Right ventricle myocardium superior (tissue), 1 donor: ENCODE measurements around the gene XXYLT1. TPM values are rescaled to one million over a fixed set of nuclear protein-coding genes. Genes with fewer than 3 reads are reported as not detected.

ENCODE experiments used
- ATAC-seq: fragments of 200-7000 bp; cut with Tn5 transposase; one replicate; pipeline ENCODE4 v1.9.1; 2020; ENCODE audit warnings: mild to moderate bottlenecking; ENCODE audit not compliant: poor library complexity
- DNase-seq: peaks from one replicate; pipeline ENCODE4 v3.0.0-alpha.2; 2020
- intact Hi-C: fragments of 100-400 bp; cut with DNase I; formaldehyde crosslinking; loops from one replicate; pipeline ENCODE4 v1.11.2; 2022
- total RNA-seq: library from RNA; stranded (reverse); fragmentation: NEBNext Ultra II Directional; extraction: Animal tissue kit (Norgen Biotek cat#: 25700); gene quantifications from one replicate; pipeline ENCODE4 v1.2.1, GENCODE V29; 2021
- donor health status: DM: no; HTN: yes; CAD: no; lungs with severe emphysema.

Gene XXYLT1
- total RNA-seq, 1 donor from 2014 or later: 2.6 TPM

DNA sequence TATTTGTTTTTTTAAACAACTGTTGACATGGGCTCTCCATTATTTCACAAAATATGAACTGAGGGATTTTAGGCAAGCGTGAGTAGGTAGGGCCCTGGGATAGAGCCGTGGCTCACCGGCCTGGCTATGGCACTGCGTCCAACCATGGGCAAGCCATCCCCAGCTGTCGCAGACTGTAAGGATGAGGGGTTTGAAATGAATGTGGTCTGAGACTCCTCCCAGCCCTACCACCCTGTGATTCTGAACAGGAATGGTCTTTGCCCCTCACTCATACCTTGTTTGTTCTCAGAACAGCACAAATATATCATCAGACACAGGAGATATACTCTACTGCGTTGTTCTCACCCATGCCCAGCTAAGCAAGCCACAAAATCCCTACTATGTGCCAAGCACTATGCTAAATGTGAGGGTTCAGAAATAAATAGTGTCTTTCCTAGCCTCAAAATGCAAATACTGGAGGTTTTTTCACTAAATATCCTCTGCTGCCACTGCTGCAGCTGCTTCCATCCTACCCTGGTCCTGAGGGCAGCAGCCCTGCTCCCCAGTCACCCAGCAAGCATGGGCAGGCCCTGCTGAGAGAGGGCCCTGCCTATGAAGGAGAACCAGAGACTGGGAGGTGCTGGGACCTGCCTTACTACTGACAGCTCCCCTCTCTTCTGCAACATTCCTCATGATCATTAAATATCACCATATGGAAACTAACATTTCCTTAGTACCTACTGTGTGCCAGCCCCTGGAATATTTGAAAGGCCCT lies 102.8 kb downstream of the XXYLT1 start:
- intact Hi-C loops: no loop called here
- ATAC-seq: no peak
- DNase-seq: no peak

DNA sequence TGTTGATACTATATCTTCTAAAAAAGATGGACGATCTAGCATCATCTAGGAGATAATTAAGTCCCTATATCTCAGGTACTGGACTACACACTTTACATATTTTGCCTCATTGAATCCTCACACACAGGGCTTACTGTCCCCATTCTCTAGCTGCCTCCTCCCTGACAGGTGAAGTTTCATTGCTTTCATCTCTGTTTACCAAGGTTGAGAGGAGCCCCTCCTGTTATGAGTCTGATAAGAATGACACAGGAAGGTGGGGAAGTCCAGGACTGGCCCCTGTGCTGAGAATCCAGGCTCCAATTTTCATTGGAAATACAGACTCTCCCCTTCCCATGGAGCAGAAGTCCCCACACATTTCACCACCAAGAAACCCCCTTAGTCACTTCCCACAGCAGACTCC lies 105.2 kb downstream of the XXYLT1 start:
- no peak for DNase-seq
- ATAC-seq: no peak
- intact Hi-C loops: no loop called here

DNA sequence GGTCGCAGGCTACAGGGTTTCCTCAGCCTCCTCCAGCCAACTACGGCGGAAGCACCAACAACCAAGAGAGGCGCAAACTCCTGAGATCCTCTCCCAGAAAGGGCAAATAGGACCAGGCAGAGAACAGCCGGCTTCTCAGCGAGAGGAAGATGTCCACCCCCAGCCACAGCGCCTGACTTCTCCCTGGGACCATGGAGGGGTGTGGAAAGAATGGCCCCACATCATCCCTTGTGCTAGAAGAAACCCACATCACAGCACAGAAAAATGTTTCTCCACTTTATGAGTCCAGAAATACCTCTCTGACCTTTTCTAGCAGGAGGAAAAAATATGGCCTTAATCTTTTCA lies 105.7 kb downstream of the XXYLT1 start:
- intact Hi-C loops: no loop called here
- no peak for DNase-seq
- no peak for ATAC-seq

DNA sequence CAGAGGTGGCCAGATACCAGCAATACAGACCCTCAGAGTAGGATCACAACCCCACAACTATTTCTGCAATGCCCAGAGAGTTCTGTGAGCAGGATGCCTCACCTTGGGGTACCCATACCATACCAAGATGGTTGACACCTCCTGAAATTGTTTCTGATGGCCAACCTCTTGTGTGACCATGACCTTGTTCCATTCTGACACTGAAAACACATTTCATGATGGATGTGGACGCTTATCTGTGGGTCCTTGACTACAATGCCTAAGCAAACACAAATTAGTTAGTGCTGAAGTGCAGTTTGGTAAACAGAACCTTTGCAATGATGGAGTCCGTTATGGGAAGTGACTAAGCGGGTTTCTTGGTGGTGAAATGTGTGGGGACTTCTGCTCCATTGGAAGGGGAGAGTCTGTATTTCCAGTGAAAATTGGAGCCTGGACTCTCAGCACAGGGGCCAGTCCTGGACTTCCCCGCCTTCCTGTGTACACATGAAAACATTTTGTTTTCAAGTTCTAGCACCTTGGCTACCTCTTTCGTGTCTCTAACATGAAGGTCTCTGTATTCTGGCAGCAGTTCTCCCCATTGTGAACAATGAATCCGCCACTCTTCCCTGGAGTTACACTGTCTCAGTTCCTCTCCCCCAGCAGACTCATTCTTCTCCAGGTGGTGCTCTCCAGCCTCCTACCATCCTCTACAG lies 106.2 kb downstream of the XXYLT1 start:
- intact Hi-C loops: no loop called here
- DNase-seq (no peak), ATAC-seq (no peak)

DNA sequence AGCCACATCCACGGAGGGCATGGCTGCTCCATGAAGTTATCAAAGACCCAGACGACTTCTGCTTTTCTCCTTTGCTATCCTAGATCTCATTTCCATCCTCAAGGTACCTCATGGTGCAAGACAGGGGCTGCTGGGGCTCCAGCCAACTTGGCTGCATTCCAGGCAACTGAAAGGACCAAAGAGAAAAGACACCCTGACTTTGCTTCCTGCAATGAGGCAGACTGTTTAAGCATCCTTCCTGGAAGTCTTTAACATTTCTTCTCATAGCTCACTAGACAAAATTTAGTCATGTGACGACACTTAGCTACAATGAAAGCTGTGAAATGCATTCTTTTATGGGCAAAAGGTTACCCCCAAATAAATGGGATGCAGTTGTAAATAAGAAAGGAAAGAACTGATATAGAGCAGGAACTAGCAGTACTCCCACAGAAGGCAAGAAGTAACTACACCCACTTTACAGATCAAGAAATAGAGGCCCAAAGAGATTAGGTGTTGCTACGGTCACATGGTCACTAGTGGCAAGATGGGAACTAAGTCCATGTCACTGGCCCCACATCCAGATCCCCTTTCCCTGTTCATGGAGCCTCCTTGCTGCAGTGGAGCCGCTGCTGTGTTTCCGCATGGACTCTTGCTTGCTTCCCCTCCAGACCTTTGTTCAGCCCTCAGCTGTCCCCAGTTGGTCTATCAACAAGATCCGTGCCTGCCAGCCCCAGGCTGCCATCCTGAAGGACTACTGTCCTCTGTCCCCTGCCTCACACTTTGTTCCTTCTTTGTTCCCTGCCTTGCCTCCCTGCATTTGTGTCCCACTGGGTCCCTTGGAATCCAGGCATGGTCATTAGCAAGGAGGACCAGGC lies 107.0 kb downstream of the XXYLT1 start:
- intact Hi-C loops: no loop called here
- no peak for DNase-seq
- ATAC-seq: no peak

DNA sequence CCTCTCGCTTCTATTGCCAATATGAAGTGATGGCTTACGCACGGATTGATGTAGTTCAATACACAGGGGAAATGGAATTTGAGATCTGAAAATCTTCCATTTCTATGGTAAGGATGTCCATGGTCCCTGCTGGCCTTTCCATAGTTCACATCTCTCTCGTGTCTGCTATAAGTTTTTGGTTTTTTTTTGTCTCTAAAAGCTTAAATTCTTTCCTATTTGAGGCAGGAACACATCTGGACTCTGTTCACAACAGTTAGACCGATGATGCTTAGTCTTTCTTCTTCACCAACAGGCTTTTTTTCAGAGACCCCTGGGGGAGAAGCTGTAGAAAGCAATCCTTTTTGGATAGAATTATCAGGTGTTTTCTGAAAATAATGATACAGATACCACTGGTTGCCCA lies 108.1 kb downstream of the XXYLT1 start:
- DNase-seq (no peak), ATAC-seq (no peak)
- intact Hi-C loops: no loop called here

DNA sequence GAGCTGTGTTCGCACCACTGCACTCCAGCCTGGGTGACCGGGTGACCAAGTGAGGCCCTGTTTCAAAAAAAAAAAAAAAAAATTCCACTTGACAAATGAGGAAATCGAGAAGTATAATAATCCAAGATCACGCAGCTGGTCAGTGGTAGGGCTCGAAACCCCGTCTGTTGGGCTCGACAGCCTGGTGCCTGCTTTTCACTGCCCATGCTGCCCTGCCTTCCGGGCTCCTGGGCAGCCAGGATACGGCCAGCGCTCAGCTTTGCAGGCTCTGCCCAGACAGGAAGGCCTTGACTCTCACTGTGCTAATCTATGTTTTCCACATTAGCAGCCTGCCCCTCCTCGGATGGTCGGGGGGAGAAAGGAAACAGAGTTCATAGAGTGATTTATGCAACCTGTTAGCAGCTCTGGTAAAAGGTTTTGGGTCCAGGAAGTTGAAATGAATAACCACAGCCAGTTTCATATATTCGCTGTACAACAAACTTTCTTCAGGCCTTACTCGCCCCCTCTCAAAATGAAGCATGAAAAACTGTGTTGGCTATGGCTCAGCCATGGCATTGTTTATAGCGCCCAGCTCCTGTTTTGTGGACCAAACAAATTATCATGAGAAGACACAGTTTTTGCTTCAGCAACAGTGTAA lies 108.8 kb downstream of the XXYLT1 start:
- intact Hi-C loops: no loop called here
- ATAC-seq: no peak
- DNase-seq: peak; percentile 55

DNA sequence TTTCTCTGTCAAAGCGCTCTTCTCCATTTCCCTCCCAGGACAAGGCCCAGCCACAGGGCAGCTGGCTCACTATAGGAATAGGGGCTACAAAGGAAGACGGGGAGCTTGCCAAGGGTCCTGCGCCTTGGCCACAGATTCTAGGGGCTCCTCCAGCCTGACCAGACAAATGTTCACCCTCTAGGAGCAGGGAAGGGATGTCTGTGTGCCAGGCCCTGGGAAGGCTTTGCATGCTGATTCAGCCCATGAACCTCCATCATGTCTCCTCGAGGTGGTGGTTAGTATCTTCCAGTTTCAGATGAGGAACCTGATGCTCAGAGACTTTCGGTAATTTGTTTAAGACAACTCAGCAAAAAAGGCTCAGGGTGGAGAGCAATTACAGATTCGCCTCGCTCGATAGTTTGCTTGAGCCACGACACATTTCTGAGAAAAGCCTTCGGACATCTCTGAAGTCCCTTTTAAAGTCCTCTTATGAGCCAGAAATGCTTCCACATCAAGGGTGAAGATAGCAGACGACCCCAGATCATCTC lies 110.0 kb downstream of the XXYLT1 start:
- ATAC-seq (no peak), DNase-seq (no peak)
- intact Hi-C loops: no loop called here

DNA sequence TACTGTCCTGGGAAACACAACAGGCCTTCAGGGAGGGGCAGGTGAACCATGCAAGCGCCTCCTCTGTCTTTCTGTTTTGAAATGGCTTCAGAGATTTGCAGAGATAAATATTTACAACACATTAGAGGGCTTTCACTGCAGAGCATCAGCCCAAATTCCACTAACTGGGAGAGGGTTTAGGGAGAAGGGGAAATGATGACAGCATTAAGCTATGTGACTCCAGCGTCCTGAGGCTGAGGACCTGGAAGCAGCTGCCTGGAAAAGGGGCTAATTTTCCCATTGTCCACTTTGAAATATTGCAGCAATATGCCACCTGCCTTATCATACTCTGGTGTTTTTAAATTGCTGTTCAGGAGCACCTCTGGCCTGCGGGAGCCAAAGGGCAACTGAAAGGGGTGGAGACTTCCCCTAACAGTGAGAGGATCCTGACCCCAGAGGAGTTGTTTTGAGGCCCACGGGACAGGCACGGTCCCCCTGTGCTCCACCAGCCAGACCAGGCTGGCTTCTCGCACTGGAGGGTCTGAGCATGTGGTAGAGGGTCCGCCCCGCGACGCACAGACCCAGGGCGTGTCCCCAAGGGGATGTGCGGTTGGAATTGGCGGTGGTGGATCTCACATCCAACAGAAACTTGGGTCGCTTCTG lies 110.6 kb downstream of the XXYLT1 start:
- no peak for DNase-seq
- intact Hi-C loops: no loop called here

DNA sequence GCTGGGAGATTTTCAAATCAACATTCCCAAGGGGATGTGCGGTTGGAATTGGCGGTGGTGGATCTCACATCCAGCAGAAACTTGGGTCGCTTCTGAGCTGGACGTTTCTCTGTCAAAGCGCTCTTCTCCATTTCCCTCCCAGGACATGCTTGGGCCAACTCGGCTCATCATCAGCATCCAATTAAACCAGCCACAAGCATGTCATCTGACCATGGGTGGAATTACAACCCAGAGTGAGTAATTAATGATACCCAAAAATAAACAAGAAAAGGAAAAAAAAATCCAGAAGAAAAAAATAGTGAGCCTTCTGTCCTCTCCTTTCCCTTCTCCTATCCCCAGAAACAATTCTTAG lies 111.2 kb downstream of the XXYLT1 start:
- ATAC-seq (no peak), DNase-seq (no peak)
- intact Hi-C loops: no loop called here

More for the DNA sequence above, 110.6 kb downstream of the XXYLT1 start:
- ATAC-seq: peak; percentile 19

DNA sequence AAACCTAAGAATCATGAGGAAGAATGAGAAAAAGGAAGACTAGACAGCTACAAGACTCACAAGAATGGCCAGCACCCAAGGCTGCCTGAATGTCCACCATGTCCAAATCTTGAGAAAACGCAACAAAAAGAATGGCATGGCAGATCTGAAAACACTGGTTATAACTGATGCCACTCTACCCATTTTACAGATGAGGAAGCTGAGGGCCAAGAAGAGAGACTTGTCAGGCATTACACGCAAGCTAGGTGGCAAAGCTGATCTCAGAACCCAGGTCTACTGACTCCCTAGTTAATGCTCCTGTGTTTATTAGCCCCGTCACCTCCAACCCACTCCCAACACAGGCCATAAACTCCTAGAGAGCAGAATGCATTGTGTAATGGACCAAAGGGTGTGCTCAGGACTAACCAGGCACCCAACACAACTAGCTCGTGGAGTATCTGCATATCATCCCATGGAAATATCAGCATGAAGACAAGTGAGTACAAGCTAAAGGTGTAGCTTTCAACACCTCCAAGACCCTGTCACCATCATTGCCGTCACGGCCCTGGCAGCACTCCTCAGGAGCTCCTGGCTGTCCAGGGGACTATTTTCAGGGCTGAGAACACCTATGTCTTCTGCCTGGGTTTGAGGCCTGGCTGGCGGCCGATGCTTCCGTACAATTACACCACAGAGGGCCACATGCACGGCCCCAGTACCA lies 111.7 kb downstream of the XXYLT1 start:
- intact Hi-C loops: no loop called here
- peak; percentile 69 for ATAC-seq
- peak; percentile 75 for DNase-seq

DNA sequence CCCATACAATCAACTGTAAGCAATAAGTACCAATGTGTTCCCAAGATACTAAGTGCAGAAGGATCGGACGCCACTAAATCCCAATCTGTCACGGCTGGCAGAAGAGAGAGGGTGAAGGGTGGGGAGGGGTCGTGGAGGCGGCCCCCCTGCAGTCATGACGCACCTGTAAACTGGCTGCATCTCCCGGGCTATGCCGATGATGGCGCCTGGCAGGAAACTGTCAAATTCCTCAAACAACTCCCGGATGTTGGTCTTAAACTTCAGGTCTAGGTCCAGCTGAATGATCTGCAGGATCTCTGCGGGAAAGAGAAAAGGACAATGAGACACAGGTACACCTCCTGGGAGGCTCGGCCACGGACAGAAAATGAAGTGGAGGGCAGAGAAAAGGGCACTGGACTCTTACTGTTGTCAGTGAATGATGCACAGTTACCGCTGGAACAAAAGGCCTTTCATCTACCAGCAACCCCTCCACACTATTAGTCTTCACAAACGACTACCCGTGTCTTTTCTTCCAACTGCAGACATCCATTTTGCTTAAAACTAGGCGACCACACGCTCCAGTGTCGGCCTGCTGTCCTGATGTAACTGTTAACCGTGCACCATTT lies 114.6 kb downstream of the XXYLT1 start:
- intact Hi-C loops: no loop called here
- no peak for ATAC-seq

DNA sequence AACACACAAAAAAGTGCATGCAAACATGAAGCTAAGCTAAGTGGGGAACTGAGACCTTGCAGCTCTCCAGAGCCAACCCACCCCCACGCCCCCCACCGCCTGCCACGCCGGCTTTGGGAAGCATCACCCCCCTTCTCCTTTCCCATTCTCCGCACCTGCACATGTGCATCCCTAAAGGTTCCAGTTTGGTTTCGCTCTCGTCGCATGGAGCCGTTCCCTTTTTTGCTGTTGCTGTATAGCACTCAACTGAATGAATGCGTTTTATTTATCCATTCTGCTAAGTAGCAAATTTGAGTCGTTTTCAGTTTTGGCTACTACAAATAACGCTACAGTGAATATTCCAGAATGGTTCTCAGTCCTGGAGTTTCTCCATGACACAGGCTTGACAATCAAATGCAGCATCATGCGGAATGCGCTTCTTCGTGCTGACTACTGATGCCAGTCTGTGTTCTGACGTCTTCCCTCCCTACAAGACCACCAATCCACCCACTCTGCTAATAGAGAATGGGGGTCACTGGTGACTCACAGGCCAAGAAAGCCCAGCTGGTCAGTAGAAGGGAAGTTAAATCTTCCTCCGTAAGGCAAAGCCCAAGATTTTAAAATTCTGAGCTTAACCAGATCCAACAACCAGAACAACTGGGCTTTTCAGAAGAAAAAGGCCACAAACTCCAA lies 115.3 kb downstream of the XXYLT1 start:
- ATAC-seq (no peak), DNase-seq (no peak)
- intact Hi-C loops: no loop called here

More for the DNA sequence above, 114.6 kb downstream of the XXYLT1 start:
- no peak for DNase-seq

DNA sequence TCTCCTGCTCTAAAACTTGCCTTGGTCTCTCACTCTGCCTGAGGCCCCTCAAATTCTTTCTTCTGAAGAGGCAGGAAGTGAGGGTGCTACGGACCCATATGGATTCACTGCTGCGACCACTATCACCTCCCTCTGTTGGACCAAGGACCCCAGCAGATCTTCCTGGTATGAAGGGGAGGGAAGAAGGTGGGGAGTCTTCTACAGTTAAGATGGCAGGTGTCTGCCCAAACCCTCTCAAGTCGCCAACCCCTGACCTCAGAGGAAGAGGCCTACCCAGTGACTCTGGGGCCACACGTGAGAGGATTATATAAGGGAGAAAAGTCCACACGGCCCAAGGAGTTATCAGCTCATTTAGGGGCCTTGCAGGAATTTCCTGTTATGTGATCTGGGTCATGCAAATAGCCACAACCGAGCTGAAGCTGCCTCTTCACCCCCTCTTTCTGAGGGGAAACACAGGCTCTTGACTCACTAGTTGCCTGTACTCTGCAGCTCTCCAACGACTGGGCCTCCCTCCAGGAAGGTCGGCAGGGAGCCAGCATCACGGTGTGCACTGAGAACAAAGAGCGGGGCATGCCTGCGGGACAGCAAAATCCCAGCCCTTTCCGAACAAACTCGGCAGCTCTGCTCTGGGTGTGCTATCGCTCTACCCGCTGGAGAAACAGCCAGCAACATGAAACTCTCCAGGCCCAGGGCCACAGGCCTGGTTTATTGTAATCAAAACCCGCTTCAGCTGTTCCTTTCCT lies 116.0 kb downstream of the XXYLT1 start:
- DNase-seq: peak; percentile 94
- intact Hi-C loops: no loop called here
- peak; percentile 71 for ATAC-seq

DNA sequence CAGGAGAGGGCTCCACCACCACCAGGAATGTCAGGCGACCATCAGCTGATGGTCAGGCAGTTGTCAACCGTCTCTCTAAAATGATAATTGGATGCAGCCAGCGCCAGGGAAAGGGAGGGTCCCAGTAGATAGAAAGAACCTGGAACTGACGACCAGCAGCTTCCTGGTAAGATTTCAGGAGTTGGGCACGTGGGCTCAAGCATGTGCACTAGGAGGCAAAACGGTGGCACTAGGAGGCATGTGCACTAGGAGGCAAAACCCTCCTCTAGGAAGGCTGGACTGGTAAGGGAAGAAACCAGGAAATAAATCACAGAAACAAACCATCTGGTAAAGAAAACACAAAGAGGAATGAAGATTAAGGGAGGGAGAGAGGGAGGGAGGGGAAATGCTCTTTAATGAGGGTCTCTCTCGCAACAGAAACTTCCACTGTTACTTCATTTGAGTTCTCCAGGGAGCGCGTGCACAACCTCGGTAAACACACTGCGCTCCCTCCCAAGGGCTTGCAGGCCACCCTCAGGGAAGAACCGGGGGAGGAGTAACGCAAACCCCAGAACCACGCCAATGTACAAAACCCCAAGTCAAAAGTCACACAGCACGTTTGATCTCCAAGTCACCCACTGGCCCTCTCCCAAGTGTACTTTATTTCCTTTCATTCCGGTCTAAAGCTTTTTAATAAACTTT lies 116.7 kb downstream of the XXYLT1 start:
- DNase-seq: no peak
- intact Hi-C loops: no loop called here
- peak; percentile 21 for ATAC-seq

DNA sequence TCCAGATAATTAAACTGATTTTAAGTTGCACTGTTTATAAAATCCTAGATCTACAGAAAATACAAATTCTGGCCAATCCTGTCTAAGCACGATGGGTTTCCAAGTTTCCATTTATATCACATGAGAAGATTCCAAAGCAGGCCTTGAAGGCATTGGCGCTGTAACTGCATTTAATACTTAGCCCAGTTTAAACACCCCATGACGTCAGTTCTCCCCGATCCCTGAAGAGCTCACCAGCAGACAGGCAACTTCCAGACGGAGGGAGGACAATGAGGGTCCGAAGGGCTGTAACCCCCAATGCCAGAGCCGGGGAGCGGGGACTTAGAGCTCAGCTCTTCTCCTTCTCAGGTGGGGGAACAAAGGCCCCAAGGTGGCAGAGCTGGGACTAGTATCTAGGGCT lies 117.3 kb downstream of the XXYLT1 start:
- DNase-seq (no peak), ATAC-seq (no peak)
- intact Hi-C loops: no loop called here
